GM19372 (cell line): Measurements from ENCODE around the gene IFNL3.

Experiments
- ATAC-seq: cut with Tn5 transposase; IDR thresholded peaks from one replicate; pipeline ENCODE4 v1.9.1; 2021; ENCODE audit warnings: mild to moderate bottlenecking, low read depth, moderate library complexity; ENCODE audit not compliant: unreplicated experiment

The IFNL3 gene

GRCh38 chr19:39194832-39195542, 49.8 kb downstream of the IFNL3 start:
- ATAC-seq = no peak

GRCh38 chr19:39193803-39194202, 51.0 kb downstream of the IFNL3 start:
- ATAC-seq = no peak
